Loucy (cell line): ENCODE data around the gene DDX19B.

Experiments
- H2AFZ ChIP-seq: fragments of 200-600 bp; sonication (generic); 2 replicates; pipeline ENCODE4 v1.6.0; 2016; ENCODE audit warnings: antibody characterized with exemption, mild to moderate bottlenecking, low read length, moderate library complexity
- H3F3A ChIP-seq: fragments of 200-600 bp; 2 replicates; pipeline ENCODE4 v1.6.0; 2016; ENCODE audit warnings: antibody characterized with exemption, low read depth, mild to moderate bottlenecking
- H3K27me3 ChIP-seq: fragments of 200-600 bp; sonication (generic); 2 replicates; pipeline ENCODE4 v1.6.1; 2014; ENCODE audit warnings: low read length, mild to moderate bottlenecking; ENCODE audit not compliant: insufficient read depth, poor library complexity, severe bottlenecking
- H3K36me3 ChIP-seq: fragments of 200-600 bp; sonication (generic); 2 replicates; pipeline ENCODE4 v1.6.1; 2016; ENCODE audit warnings: low read length; ENCODE audit not compliant: insufficient read depth
- H3K4me1 ChIP-seq: fragments of 200-600 bp; sonication (generic); 2 replicates; pipeline ENCODE4 v1.5.1; 2014; ENCODE audit warnings: low read length, mild to moderate bottlenecking; ENCODE audit not compliant: insufficient read depth, poor library complexity, severe bottlenecking
- H3K4me2 ChIP-seq: fragments of 200-600 bp; sonication (generic); 2 replicates; pipeline ENCODE4 v1.6.0; 2014; ENCODE audit warnings: antibody characterized with exemption, low read length, low read depth, mild to moderate bottlenecking; ENCODE audit not compliant: poor library complexity, severe bottlenecking
- H3K4me3 ChIP-seq: fragments of 200-600 bp; sonication (generic); 2 replicates; pipeline ENCODE4 v1.5.1; 2014; ENCODE audit warnings: low read length, mild to moderate bottlenecking, mixed read lengths; ENCODE audit not compliant: poor library complexity, severe bottlenecking
- H3K79me2 ChIP-seq: fragments of 200-600 bp; sonication (generic); 2 replicates; pipeline ENCODE4 v1.6.1; 2014; ENCODE audit warnings: low read length; ENCODE audit not compliant: insufficient read depth
- H3K9ac ChIP-seq: fragments of 200-600 bp; sonication (generic); 2 replicates; pipeline ENCODE4 v1.6.0; 2014; ENCODE audit warnings: mild to moderate bottlenecking, low read depth, low read length, moderate library complexity; ENCODE audit not compliant: poor library complexity, severe bottlenecking
- H3K9me2 ChIP-seq: fragments of 200-600 bp; sonication (generic); replicated peaks from 2 replicates; pipeline ENCODE4 v1.6.1; 2016; ENCODE audit warnings: low read depth, low read length, mixed read lengths
- H3K9me3 ChIP-seq: fragments of 200-600 bp; sonication (generic); 2 replicates; pipeline ENCODE4 v1.6.1; 2014; ENCODE audit warnings: mild to moderate bottlenecking, antibody characterized with exemption, low read length, low read depth; ENCODE audit not compliant: insufficient read depth
- H4K20me1 ChIP-seq: fragments of 200-600 bp; sonication (generic); 2 replicates; pipeline ENCODE4 v1.6.0; 2014; ENCODE audit warnings: antibody characterized with exemption, low read length, mild to moderate bottlenecking; ENCODE audit not compliant: insufficient read depth, poor library complexity, severe bottlenecking
- EZH2phosphoT487 ChIP-seq: fragments of 200-600 bp; IDR thresholded peaks from 2 replicates; pipeline ENCODE4 v1.6.1; 2018; ENCODE audit warnings: antibody characterized with exemption, mild to moderate bottlenecking, moderate library complexity, borderline replicate concordance
- TF ChIP-seq, protein P1 (sequence below): fragments of 200-600 bp; sonication (generic); conservative IDR thresholded peaks from 2 replicates; pipeline ENCODE4 v1.5.1; 2014; ENCODE audit warnings: mild to moderate bottlenecking, antibody characterized with exemption, low read length

DDX19B gene

DNA sequence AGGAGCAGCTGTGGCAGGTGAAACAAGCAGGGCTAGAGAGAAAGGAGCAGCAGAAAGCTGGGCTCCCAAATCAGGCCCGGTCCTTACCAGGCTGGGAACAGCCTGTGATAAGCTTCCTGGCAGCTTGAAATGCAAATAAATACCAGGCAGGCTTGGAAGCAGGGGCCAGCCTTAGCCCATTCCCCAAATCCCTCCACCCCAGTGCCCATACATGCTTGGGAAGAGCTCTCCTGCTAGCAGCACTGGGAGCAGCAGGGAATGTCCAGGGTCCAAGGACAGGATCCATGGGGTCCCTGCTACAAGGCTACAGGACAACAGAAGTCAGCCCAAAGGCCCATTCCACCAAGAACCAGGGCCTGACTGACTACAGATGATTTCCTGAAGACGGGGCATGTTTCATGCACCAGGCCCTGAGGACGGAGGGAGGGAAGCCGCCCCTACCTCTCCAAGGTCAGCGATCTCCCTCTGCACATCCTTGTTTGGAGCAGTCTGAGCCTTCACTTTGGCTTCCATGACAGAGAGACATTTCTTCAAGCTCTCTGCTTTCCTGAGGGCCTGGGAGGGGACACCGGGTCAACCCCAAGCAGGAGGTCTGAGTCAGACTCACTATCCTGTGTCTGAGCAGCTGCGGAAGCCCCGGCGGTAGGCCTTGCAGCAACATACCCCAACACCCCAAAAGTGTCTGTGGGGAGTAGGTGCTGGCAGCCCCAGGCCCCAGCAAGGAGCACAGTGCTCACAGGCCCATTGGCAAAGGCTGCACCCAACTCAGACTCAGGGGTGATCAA lies 44.6 kb upstream of the DDX19B start:
- H3F3A ChIP-seq, result peaks cover 6% of the 10 kb centered on the region; the same call in 1 of the 2 replicates
- no peaks in the 10 kb centered on the region for H3K27me3 ChIP-seq
- no peak overlapping the region for H3K4me2 ChIP-seq
- H3K4me3 ChIP-seq, result no peak overlapping the region
- H3K9ac ChIP-seq, result no peak overlapping the region
- H3K9me3 ChIP-seq, result no peaks in the 10 kb centered on the region
- H3K79me2 ChIP-seq, result peaks cover 19% of the 10 kb centered on the region
- peaks cover 17% of the 10 kb centered on the region for H4K20me1 ChIP-seq
- no peak overlapping the region for H2AFZ ChIP-seq
- H3K36me3 ChIP-seq, result peaks cover 68% of the 10 kb centered on the region; the same call in 1 of the 2 replicates
- no peaks in the 10 kb centered on the region for H3K9me2 ChIP-seq
- H3K4me1 ChIP-seq, result peaks cover 7% of the 10 kb centered on the region
- TF ChIP-seq EZH2phosphoT487, result no peak
- TF ChIP-seq, protein P1, sequence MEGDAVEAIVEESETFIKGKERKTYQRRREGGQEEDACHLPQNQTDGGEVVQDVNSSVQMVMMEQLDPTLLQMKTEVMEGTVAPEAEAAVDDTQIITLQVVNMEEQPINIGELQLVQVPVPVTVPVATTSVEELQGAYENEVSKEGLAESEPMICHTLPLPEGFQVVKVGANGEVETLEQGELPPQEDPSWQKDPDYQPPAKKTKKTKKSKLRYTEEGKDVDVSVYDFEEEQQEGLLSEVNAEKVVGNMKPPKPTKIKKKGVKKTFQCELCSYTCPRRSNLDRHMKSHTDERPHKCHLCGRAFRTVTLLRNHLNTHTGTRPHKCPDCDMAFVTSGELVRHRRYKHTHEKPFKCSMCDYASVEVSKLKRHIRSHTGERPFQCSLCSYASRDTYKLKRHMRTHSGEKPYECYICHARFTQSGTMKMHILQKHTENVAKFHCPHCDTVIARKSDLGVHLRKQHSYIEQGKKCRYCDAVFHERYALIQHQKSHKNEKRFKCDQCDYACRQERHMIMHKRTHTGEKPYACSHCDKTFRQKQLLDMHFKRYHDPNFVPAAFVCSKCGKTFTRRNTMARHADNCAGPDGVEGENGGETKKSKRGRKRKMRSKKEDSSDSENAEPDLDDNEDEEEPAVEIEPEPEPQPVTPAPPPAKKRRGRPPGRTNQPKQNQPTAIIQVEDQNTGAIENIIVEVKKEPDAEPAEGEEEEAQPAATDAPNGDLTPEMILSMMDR, result peak; percentile 3; the same call in 1 of the 2 replicates

DNA sequence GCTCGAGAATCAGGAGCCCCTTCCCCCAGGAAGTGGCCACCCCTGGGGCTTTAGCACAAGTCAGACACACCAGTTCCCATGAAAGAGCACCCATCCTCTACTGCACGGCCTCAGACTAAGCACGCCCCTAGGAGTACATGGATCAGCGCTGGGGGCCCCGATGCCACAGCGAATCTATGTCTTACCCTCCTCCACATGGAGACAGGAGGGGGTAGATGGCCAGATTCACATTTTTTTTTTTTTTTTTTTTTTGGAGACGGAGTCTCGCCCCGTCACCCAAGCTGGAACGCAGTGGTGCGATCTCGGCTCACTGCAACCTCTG lies 44.1 kb upstream of the DDX19B start:
- H4K20me1 ChIP-seq, result peaks cover 11% of the 10 kb centered on the region
- peaks cover 14% of the 10 kb centered on the region for H3K79me2 ChIP-seq
- no peak overlapping the region for H3K9ac ChIP-seq
- H3K4me1 ChIP-seq, result peaks cover 3% of the 10 kb centered on the region
- H3K9me2 ChIP-seq, result no peaks in the 10 kb centered on the region
- no peak overlapping the region for H3K4me2 ChIP-seq
- TF ChIP-seq, protein P1, result no peak
- TF ChIP-seq EZH2phosphoT487, result no peak
- no peaks in the 10 kb centered on the region for H3K9me3 ChIP-seq
- no peaks in the 10 kb centered on the region for H3K27me3 ChIP-seq
- H2AFZ ChIP-seq, result no peak overlapping the region
- no peak overlapping the region for H3K4me3 ChIP-seq
- H3F3A ChIP-seq, result peaks cover 6% of the 10 kb centered on the region; the same call in 1 of the 2 replicates
- peaks cover 70% of the 10 kb centered on the region; the same call in 1 of the 2 replicates for H3K36me3 ChIP-seq

DNA sequence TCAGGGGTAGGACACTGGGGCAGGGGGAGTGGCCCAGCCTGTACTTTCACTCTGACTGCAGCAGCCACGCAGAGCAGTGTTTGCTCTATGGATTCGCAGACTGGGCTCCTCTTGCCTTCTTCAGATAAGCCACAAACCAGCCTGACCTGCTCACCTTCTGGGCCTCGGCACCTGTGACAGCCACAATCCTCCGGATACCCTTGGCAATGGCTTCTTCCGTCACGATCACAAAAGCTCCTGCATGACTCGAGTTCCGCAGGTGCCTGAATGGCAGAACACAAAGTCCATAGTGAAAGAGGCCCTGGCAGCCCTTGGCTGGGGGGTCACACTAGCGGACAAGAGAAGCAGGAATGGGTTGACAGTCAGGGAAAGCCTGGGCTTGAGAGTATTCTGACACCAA lies 43.4 kb upstream of the DDX19B start:
- no peak overlapping the region for H3K4me2 ChIP-seq
- H3F3A ChIP-seq, result peaks cover 6% of the 10 kb centered on the region; the same call in 1 of the 2 replicates
- no peaks in the 10 kb centered on the region for H3K9me3 ChIP-seq
- peaks cover 8% of the 10 kb centered on the region for H3K79me2 ChIP-seq
- peaks cover 76% of the 10 kb centered on the region; the same call in 1 of the 2 replicates for H3K36me3 ChIP-seq
- no peaks in the 10 kb centered on the region for H3K27me3 ChIP-seq
- H3K4me3 ChIP-seq, result no peak overlapping the region
- no peak overlapping the region for H2AFZ ChIP-seq
- H3K9me2 ChIP-seq, result no peaks in the 10 kb centered on the region
- no peak for TF ChIP-seq EZH2phosphoT487
- TF ChIP-seq, protein P1, result no peak
- no peak overlapping the region for H3K9ac ChIP-seq
- H4K20me1 ChIP-seq, result peaks cover 6% of the 10 kb centered on the region
- H3K4me1 ChIP-seq, result peaks cover 3% of the 10 kb centered on the region
